Transverse colon (tissue), 3 donors: Measurements from ENCODE around the gene PUDP.
A peak's percentile ranks its signal among the peaks of the same experiment; 100 is the strongest.

Experiments
- CTCF ChIP-seq, 5 experiments: fragments of 200-600 bp in 3 of 5; fragments of 450-650 bp in 2 of 5; sonication (generic) in 3 of 5; IDR thresholded peaks; 1 replicate in 2 of 5; 2 replicates in 3 of 5; pipeline ENCODE4 v1.5.1; 2016 to 2017; ENCODE audit warnings: antibody characterized with exemption in 5 of 5, inconsistent platforms in 3 of 5, mild to moderate bottlenecking in 2 of 5, moderate library complexity in 1 of 5
- POLR2A ChIP-seq: fragments of 450-650 bp; IDR thresholded peaks from one replicate; pipeline ENCODE4 v1.6.1; 2016; ENCODE audit warnings: antibody characterized with exemption, mild to moderate bottlenecking, moderate library complexity

- TF ChIP-seq POLR2A (no peak), CTCF (IDR thresholded peaks at IDR 0.05) (peak in 4 of 5 experiments; percentile 13 to 30 (median 24))
These were observed 22.9 kb upstream of the PUDP start for GRCh38 chrX:7170898-7171297.
